H7 (cell line): ENCODE measurements around the gene GLE1. TPM values are rescaled to one million over a fixed set of nuclear protein-coding genes. Genes with fewer than 3 reads are reported as not detected.

Experiments used
- DNase-seq: peaks from one replicate; pipeline ENCODE4 v3.0.0; 2012
- H3K27me3 ChIP-seq: 2 replicates; pipeline ENCODE4 v1.6.0; 2011; ENCODE audit warnings: mild to moderate bottlenecking, low read length; ENCODE audit not compliant: control insufficient read depth, insufficient read depth
- H3K36me3 ChIP-seq: replicated peaks from 2 replicates; pipeline ENCODE4 v1.5.1; 2011; ENCODE audit warnings: low read length; ENCODE audit not compliant: control insufficient read depth, insufficient read depth
- H3K4me3 ChIP-seq: 2 replicates; pipeline ENCODE4 v1.5.1; 2011; ENCODE audit warnings: low read depth, mild to moderate bottlenecking, control low read depth, low read length, moderate library complexity; ENCODE audit not compliant: insufficient read depth
- total RNA-seq: library from RNA; depleted of rRNA; stranded (reverse); fragments of >200 nt; shearing (Covaris generic); gene quantifications from 2 replicates; pipeline ENCODE4 v1.2.3, GENCODE V29; 2014; rRNA removed

Gene GLE1, protein sequence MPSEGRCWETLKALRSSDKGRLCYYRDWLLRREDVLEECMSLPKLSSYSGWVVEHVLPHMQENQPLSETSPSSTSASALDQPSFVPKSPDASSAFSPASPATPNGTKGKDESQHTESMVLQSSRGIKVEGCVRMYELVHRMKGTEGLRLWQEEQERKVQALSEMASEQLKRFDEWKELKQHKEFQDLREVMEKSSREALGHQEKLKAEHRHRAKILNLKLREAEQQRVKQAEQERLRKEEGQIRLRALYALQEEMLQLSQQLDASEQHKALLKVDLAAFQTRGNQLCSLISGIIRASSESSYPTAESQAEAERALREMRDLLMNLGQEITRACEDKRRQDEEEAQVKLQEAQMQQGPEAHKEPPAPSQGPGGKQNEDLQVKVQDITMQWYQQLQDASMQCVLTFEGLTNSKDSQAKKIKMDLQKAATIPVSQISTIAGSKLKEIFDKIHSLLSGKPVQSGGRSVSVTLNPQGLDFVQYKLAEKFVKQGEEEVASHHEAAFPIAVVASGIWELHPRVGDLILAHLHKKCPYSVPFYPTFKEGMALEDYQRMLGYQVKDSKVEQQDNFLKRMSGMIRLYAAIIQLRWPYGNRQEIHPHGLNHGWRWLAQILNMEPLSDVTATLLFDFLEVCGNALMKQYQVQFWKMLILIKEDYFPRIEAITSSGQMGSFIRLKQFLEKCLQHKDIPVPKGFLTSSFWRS
- 21.2 and 24.5 TPM in 2 replicates for total RNA-seq

DNA sequence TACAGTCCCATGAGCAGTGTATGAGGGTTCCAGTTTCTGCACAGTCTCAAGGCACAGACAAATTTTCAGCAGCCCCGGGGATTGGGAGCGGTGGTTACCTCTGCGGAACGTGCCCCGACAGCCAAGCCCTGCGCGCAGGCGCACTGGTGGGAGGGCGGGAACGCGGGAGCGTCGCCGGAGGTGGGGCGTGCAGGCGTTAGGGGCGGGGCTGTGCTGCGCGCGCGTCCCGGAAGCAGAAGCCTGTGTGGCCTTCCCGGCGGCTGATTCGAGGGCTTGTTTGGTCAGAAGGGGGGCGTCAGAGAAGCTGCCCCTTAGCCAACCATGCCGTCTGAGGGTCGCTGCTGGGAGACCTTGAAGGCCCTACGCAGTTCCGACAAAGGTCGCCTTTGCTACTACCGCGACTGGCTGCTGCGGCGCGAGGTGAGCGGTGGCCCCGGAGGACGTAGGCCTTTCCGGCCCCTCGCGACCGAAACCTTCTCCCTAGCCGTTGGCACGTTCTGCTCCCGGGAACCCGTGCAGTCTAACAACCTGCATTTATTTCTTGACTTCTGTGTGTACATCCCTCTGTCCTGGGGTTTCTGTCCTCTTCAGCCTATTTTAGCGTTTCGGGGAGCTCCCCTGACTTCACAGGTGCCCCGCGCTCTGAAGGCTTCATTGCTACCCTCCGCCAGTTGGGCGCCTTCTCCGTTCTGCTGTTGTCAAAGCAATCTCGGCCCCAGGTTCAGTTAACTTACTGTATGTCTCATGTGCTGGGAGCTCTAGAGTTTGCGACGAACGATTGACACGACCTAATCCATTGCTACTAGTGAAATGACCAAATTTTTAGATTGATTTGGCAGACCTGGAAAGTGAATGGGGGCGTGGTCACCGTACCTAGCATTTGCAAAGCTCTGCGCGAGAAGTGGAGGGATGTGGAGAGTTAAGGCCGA lies at the start of gene GLE1:
GLE1 (plus strand) TSS at position 235 of the 929 bp plus-strand sequence; CDS start at position 322, 87 bp downstream.
- Histone ChIP-seq H3K36me3 (peaks cover 5% of the 10 kb centered on the region; the same call in 1 of the 2 replicates), H3K27me3 (no peaks in the 10 kb centered on the region), H3K4me3 (peak within 1 kb of the TSS; percentile 91)
- peak; percentile 99 for DNase-seq

DNA sequence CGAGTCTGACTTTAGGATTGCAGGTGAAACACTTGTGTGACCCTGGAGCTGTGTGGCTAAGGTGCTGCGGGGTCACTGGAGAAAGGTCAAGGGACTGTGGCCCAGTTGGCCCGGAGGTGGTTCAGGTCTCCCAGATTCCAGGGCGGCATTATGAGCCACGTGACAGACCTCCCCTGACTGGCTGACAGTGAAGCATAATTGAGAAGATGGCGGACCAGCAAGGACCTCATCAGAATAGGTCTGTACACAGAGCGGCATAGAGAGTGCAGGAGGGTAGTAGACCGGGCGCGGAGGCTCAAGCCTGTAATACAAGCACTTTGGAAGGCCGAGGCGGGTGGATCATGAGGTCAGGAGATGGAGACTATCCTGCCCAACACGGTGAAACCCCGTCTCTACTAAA lies 49.5 kb upstream of the GLE1 start:
- Histone ChIP-seq H3K27me3 (peaks cover 33% of the 10 kb centered on the region), H3K4me3 (no peak overlapping the region)

DNA sequence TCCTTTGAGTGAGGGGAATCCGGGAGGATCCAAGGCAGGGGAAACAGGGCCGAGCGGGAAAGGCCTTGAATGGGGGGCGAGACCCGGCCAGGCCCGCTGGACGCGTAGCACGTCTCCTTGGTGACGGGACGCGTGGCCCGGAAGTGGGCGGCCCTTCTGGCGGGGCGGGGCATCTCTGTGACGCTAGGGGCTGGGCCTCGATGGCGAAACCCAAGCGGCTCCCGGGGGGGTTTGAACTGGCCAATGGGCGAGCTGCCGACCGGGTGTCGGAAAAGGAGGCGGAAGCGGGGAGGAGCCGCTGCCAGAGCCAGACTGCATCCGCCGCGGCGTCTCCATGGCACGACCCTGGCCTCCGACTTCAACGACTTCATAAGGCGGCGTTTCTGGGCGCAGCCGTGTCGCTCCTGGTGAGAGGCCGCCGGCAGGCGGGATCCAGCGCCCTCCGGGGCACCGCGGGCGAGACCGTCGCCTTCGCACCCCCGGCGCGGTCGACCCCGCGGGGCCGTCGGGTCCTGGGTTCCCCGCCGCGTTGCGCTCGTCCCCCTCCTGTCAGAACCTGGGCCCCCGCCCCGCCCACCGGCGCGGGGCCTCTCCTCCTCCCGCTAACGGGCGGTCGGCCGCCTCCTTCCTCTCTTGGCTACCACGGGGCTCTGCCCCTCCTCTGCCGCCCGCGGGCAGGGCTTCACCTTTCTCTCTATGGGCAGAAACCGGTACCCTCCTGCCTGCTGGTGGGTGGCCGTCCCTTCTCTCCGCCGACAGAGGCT lies 48.5 kb upstream of the GLE1 start, which contains the start of gene ODF2:
ODF2 (plus strand) TSS at position 158 of the 764 bp plus-strand sequence; CDS start at position 244, 86 bp downstream.
- H3K27me3 ChIP-seq = peaks cover 42% of the 10 kb centered on the region
- H3K4me3 ChIP-seq = peak within 1 kb of the TSS; percentile 79
- peaks cover 4% of the 10 kb centered on the region for H3K36me3 ChIP-seq
- peak; percentile 100 for DNase-seq

More for the DNA sequence above, 49.5 kb upstream of the GLE1 start:
- H3K36me3 ChIP-seq = no peaks in the 10 kb centered on the region
- DNase-seq = no peak

DNA sequence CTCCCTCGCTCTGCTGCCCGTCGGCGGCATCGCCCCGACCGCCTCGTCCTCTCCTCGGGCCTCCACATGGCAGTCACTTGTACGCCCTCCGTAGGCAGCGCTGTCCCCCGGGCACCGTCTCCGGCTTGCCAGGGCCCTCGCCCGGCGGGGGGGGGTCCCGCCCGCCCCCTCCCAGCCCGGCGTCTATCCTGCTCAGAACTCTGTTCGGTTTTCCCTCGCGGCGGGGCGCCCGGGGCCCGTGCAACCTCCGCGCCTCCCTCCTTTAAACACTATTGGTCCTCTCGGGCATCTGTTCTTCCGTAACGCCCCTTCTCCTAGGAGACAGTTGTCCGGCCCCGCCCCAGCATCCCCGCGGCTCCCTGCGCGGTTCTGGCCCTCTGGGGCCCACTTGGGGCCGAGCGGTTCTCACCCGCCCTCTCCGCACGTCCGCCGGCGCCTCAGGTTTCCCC lies 47.9 kb upstream of the GLE1 start:
- Histone ChIP-seq H3K36me3 (peaks cover 4% of the 10 kb centered on the region), H3K4me3 (peak overlapping the region; percentile 79), H3K27me3 (peaks cover 43% of the 10 kb centered on the region)
- DNase-seq = peak; percentile 96

DNA sequence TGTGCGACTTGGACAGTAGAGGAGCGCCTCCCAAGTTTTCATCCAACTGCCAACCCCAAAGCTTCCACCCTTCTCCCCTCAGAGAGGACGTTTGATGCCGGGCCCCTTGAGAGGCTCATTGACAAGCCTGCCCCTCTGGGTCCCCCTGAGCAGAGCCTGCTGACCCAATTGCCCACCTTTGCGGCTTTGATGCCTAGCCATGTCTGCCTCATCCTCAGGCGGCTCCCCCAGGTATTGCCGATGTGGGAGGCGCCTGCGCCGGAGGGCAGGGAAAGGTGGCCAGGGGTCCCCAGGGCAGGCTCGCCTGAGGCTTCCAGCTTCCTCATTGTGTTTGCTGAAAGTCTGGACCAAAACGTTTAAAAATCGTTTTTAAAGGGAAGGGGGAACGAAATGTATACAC lies 47.3 kb upstream of the GLE1 start:
- peak; percentile 85 for DNase-seq
- peaks cover 43% of the 10 kb centered on the region for H3K27me3 ChIP-seq
- H3K36me3 ChIP-seq = peaks cover 4% of the 10 kb centered on the region
- peak overlapping the region; percentile 79 for H3K4me3 ChIP-seq

DNA sequence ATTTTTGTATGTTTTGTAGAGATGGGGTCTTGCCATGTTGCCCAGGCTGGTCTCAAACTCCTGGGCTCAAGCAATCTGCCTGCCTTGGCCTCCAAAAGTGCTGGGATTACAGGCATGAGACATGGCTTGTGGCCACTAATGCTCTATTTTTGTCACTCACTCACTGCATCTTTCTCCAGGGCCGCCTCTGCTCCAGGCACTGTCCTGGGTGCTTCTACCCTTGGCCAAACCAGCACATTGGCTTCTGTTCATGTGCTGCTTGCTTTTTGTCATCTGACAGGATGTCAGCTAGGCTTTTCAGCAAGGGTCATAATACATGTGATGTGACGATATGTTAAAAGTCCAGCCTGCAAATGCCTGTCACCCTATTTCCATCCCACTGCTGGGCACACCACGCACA lies 45.5 kb upstream of the GLE1 start:
- peaks cover 43% of the 10 kb centered on the region for H3K27me3 ChIP-seq
- peaks cover 4% of the 10 kb centered on the region for H3K36me3 ChIP-seq
- DNase-seq = no peak
- no peak overlapping the region for H3K4me3 ChIP-seq

DNA sequence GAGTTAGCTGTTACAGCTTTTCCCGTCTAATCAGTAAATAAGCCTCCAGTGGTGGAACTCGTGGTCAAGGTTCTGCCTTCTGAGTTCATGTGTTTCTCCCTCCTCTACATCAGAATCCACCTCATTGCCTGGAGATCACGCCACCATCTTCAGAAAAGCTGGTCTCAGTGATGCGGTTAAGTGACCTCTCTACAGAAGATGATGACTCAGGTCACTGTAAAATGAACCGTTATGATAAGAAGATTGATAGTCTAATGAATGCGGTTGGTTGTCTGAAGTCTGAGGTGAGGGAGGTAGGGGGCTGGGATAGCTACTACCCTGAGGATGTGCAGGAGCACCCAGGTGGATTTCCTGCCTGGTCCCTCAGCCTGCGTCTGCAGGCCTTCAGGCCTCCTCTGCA lies 35.4 kb upstream of the GLE1 start:
- no peak for DNase-seq
- Histone ChIP-seq H3K36me3 (peaks cover 3% of the 10 kb centered on the region), H3K27me3 (no peaks in the 10 kb centered on the region), H3K4me3 (no peak overlapping the region)

DNA sequence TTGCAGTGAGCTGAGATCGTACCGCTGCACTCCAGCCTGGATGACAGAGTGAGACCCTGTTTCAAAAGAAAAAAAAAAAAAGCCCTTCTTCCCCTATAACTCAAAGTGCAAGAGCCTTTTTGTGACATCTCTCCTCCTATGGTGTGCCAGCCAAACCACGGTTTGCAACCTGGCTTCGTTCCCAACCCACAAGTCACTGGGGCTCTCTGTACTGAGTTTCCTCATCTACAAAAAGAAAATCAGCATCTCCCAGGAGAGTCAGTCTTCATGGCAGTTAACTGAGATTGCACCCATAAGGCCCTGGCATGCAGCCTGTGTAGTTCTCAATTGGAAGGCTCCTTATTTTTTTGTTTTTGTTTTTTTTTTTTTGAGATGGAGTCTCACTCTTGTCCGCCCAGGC lies 34.0 kb upstream of the GLE1 start:
- no peak overlapping the region for H3K4me3 ChIP-seq
- H3K36me3 ChIP-seq = peaks cover 3% of the 10 kb centered on the region
- no peak for DNase-seq

DNA sequence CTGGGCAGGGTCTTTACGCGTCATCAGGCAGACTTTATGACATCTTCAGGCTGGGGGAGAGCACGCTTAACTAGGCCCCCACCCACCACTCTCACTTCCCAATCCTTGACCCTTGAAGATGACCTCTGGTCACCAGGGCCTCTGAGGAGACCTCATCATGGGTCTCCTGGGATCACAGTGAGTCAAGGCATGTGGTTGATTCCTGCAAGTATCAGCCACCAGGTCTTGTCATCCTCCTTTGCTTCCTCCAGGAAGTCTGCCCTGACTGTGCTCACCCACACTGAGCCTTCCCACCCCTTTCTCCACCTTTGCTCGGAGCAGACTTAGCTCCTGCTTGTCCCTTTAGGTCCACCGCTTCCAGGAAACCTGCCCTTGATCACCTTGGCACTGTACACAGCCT lies 31.4 kb upstream of the GLE1 start:
- Histone ChIP-seq H3K4me3 (no peak overlapping the region), H3K27me3 (no peaks in the 10 kb centered on the region), H3K36me3 (peaks cover 3% of the 10 kb centered on the region)
- DNase-seq = no peak

More for the DNA sequence above, 34.0 kb upstream of the GLE1 start:
- no peaks in the 10 kb centered on the region for H3K27me3 ChIP-seq

DNA sequence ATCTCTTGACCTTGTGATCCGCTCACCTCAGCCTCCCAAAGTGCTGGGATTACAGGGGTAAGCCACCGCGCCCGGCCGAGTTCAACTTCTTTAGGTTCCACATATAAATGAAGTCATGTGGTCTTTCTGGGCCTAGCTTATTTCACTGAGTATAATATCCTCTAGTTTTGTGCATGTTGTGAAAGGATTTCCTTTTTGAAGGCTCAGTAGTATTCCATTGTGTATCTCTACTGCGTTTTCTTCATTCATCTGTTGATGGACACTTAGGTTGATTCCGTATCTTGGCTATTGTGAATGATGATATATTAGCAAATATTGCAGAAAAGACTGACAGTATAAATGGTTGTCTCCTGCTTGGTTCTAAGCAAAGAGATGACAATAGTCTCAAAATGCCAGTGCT lies 28.7 kb upstream of the GLE1 start:
- Histone ChIP-seq H3K4me3 (no peak overlapping the region), H3K36me3 (peaks cover 2% of the 10 kb centered on the region), H3K27me3 (no peaks in the 10 kb centered on the region)
- no peak for DNase-seq

DNA sequence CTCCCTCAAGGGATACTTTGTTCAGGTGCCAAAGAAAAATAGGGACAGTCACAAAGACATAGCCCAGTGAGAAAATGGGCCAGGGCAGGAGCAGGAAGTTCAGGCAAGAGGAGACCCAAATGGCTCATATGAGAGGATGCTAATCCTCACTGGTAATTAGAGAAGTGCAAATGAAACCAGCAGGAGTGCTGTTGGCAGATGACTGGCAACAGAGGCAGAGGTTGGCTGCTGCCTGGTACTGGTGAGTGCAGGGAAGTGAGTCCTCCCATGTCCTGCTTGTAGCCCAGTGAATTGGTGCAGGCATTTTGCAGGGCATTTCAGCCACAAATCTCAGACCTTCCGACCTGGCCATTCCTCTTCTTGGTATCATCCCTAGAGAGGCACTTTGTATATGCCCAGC lies 25.3 kb upstream of the GLE1 start:
- Histone ChIP-seq H3K27me3 (no peaks in the 10 kb centered on the region), H3K4me3 (no peak overlapping the region), H3K36me3 (peaks cover 4% of the 10 kb centered on the region)
- no peak for DNase-seq

DNA sequence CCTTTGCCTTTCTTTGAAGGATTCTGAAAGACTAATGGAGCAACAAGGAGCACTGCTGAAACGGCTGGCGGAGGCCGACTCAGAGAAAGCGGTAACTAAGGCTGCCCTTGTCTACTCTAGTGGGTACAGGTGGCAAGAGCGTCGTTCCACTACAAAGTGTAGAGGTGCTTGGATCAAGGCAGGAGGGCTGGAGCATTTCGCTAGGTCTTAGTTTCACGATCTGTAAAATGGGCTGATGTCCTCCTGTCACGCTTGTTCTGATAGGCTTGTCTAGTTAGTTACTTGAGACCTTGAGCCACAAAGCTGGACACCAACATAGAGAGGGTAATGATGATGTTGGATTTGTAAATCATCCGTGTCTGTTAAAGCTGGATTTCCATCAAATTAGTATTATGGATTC lies 23.0 kb upstream of the GLE1 start:
- no peaks in the 10 kb centered on the region for H3K27me3 ChIP-seq
- no peak overlapping the region for H3K4me3 ChIP-seq
- DNase-seq = no peak
- H3K36me3 ChIP-seq = peaks cover 4% of the 10 kb centered on the region

DNA sequence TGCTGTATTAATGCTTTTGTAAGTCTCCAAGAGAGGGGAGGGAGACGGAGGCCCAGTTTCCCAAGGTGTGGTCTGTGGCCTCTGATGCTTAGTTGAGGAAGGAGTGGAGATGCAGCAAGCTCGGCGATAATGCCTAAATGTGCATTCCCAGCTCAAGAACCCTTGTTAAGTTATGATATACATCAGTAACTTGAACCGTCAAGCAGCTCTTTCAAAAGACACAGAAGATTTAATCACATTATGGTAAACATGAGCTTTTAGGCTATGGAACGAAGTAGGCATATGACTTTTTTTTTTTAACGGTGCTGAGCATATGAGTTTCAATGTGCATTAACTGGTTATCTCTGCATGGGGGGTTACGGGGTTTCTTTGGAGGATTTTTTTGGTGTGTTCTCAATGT lies 22.3 kb upstream of the GLE1 start:
- DNase-seq = no peak
- peaks cover 7% of the 10 kb centered on the region for H3K36me3 ChIP-seq
- no peaks in the 10 kb centered on the region for H3K27me3 ChIP-seq
- H3K4me3 ChIP-seq = no peak overlapping the region
